ENCODE data around the gene KCNJ1. TPM values are rescaled to one million over a fixed set of nuclear protein-coding genes. Genes with fewer than 3 reads are reported as not detected.

KCNJ1 gene
- total RNA-seq, 1 donor from 2014 or later, result not detected

- no peaks in the 10 kb centered on the region for H3K9me3 Mint-ChIP-seq (ENCODE audit: low read depth)
- DNase-seq (ENCODE audit: low spot score, unreplicated experiment), result no peak
- peaks cover 9% of the 10 kb centered on the region for H3K4me1 Mint-ChIP-seq (ENCODE audit: low read depth)
- no peak overlapping the region for H3K27ac Mint-ChIP-seq
- no peak for TF ChIP-seq CTCF (IDR thresholded peaks at IDR 0.05; ENCODE audit: unreplicated experiment)
- H3K27me3 Mint-ChIP-seq, result peaks cover 4% of the 10 kb centered on the region
- no peak overlapping the region for H3K4me3 Mint-ChIP-seq (ENCODE audit: low read depth)
- H3K36me3 Mint-ChIP-seq (ENCODE audit: insufficient read depth), result no peaks in the 10 kb centered on the region
Measured at GRCh38 chr11:128846985-128847384, 20.1 kb downstream of the KCNJ1 start.

GRCh38 chr11:128845334-128845780 is 21.7 kb downstream of the KCNJ1 start:
- H3K4me1 Mint-ChIP-seq (ENCODE audit: low read depth), result peaks cover 10% of the 10 kb centered on the region
- H3K27ac Mint-ChIP-seq, result no peak overlapping the region
- H3K4me3 Mint-ChIP-seq (ENCODE audit: low read depth), result no peak overlapping the region

GRCh38 chr11:128843198-128843785 is 23.8 kb downstream of the KCNJ1 start:
- Mint-ChIP-seq H3K4me3 (ENCODE audit: low read depth) (no peak overlapping the region), H3K27ac (no peak overlapping the region), H3K9me3 (ENCODE audit: low read depth) (peaks cover 3% of the 10 kb centered on the region), H3K4me1 (ENCODE audit: low read depth) (peaks cover 10% of the 10 kb centered on the region), H3K36me3 (ENCODE audit: insufficient read depth) (no peaks in the 10 kb centered on the region), H3K27me3 (peaks cover 5% of the 10 kb centered on the region)
- no peak for TF ChIP-seq CTCF (IDR thresholded peaks at IDR 0.05; ENCODE audit: unreplicated experiment)
- no peak for DNase-seq (ENCODE audit: low spot score, unreplicated experiment)

More at GRCh38 chr11:128845334-128845780, 21.7 kb downstream of the KCNJ1 start:
- Mint-ChIP-seq H3K36me3 (ENCODE audit: insufficient read depth) (no peaks in the 10 kb centered on the region), H3K9me3 (ENCODE audit: low read depth) (no peaks in the 10 kb centered on the region), H3K27me3 (peaks cover 4% of the 10 kb centered on the region)
- TF ChIP-seq CTCF (IDR thresholded peaks at IDR 0.05; ENCODE audit: unreplicated experiment), result no peak
- no peak for DNase-seq (ENCODE audit: low spot score, unreplicated experiment)

- Mint-ChIP-seq H3K4me3 (ENCODE audit: low read depth) (no peak overlapping the region), H3K27ac (no peak overlapping the region), H3K4me1 (ENCODE audit: low read depth) (peaks cover 10% of the 10 kb centered on the region), H3K9me3 (ENCODE audit: low read depth) (peaks cover 3% of the 10 kb centered on the region), H3K36me3 (ENCODE audit: insufficient read depth) (no peaks in the 10 kb centered on the region), H3K27me3 (peaks cover 3% of the 10 kb centered on the region)
- TF ChIP-seq CTCF (IDR thresholded peaks at IDR 0.05; ENCODE audit: unreplicated experiment), result no peak
- DNase-seq (ENCODE audit: low spot score, unreplicated experiment), result no peak
Measured at GRCh38 chr11:128841461-128842072, 25.5 kb downstream of the KCNJ1 start.

- Mint-ChIP-seq H3K9me3 (ENCODE audit: low read depth) (peaks cover 3% of the 10 kb centered on the region), H3K36me3 (ENCODE audit: insufficient read depth) (no peaks in the 10 kb centered on the region), H3K4me1 (ENCODE audit: low read depth) (peaks cover 14% of the 10 kb centered on the region), H3K27me3 (peaks cover 3% of the 10 kb centered on the region), H3K4me3 (ENCODE audit: low read depth) (no peak overlapping the region), H3K27ac (no peak overlapping the region)
- no peak for TF ChIP-seq CTCF (IDR thresholded peaks at IDR 0.05; ENCODE audit: unreplicated experiment)
- DNase-seq (ENCODE audit: low spot score, unreplicated experiment), result no peak
Measured at GRCh38 chr11:128840783-128841182, 26.3 kb downstream of the KCNJ1 start.
